Neural progenitor cell (in vitro differentiated cells): ENCODE results near the gene FBXO22. TPM values are rescaled to one million over a fixed set of nuclear protein-coding genes. Genes with fewer than 3 reads are reported as not detected.

Experiments
- DNase-seq: peaks from one replicate; pipeline ENCODE4 v3.0.0-alpha.2; 2016; ENCODE audit warnings: low spot score
- H2AFZ ChIP-seq: fragments of 200-600 bp; sonication (generic); replicated peaks from 2 replicates; pipeline ENCODE4 v1.6.1; 2016; ENCODE audit warnings: antibody characterized with exemption
- H3F3A ChIP-seq: fragments of 200-600 bp; sonication (generic); 2 replicates; pipeline ENCODE4 v1.6.1; 2016; ENCODE audit warnings: antibody characterized with exemption, low read depth
- H3K27ac ChIP-seq: fragments of 200-600 bp; sonication (generic); 2 replicates; pipeline ENCODE4 v1.5.1; 2016; ENCODE audit warnings: mild to moderate bottlenecking
- H3K27me3 ChIP-seq: fragments of 200-600 bp; sonication (generic); 2 replicates; pipeline ENCODE4 v1.6.1; 2016; ENCODE audit warnings: mild to moderate bottlenecking, moderate library complexity
- H3K36me3 ChIP-seq: fragments of 200-600 bp; sonication (generic); 2 replicates; pipeline ENCODE4 v1.5.1; 2016
- H3K4me1 ChIP-seq: fragments of 200-600 bp; sonication (generic); 2 replicates; pipeline ENCODE4 v1.6.1; 2016; ENCODE audit warnings: mixed run types
- H3K4me2 ChIP-seq: fragments of 200-600 bp; sonication (generic); 2 replicates; pipeline ENCODE4 v1.6.1; 2016
- H3K4me3 ChIP-seq: fragments of 200-600 bp; sonication (generic); 2 replicates; pipeline ENCODE4 v1.5.1; 2016
- H3K79me2 ChIP-seq: fragments of 200-600 bp; sonication (generic); 2 replicates; pipeline ENCODE4 v1.6.1; 2016; ENCODE audit warnings: low read depth
- H3K9ac ChIP-seq: fragments of 200-600 bp; sonication (generic); 2 replicates; pipeline ENCODE4 v1.6.1; 2016
- H3K9me3 ChIP-seq: fragments of 200-600 bp; sonication (generic); 2 replicates; pipeline ENCODE4 v1.5.1; 2016; ENCODE audit warnings: low read depth
- H4K20me1 ChIP-seq: fragments of 200-600 bp; sonication (generic); 2 replicates; pipeline ENCODE4 v1.6.1; 2016; ENCODE audit warnings: low read depth
- H3K27ac Mint-ChIP-seq: 3 replicates; pipeline ENCODE4 v1.8.0; 2021; ENCODE audit warnings: mixed read lengths
- H3K27me3 Mint-ChIP-seq: 2 replicates; pipeline ENCODE4 v1.8.0; 2022; ENCODE audit warnings: low read depth, mild to moderate bottlenecking, inconsistent platforms, moderate library complexity, mixed read lengths; ENCODE audit not compliant: insufficient read depth
- H3K36me3 Mint-ChIP-seq: 3 replicates; pipeline ENCODE4 v1.8.0; 2021; ENCODE audit warnings: mixed read lengths
- H3K4me1 Mint-ChIP-seq: 3 replicates; pipeline ENCODE4 v1.8.0; 2021; ENCODE audit warnings: mixed read lengths
- H3K4me3 Mint-ChIP-seq: 3 replicates; pipeline ENCODE4 v1.8.0; 2021; ENCODE audit warnings: mild to moderate bottlenecking, moderate library complexity, mixed read lengths
- H3K9me3 Mint-ChIP-seq: 3 replicates; pipeline ENCODE4 v1.8.0; 2020; ENCODE audit warnings: mixed read lengths
- CTCF ChIP-seq: fragments of 200-600 bp; sonication (generic); IDR thresholded peaks from 2 replicates; pipeline ENCODE4 v1.5.1; 2017; ENCODE audit warnings: antibody characterized with exemption, mild to moderate bottlenecking
- EZH2 ChIP-seq: fragments of 200-600 bp; sonication (generic); IDR thresholded peaks from 2 replicates; pipeline ENCODE4 v1.6.1; 2017; ENCODE audit warnings: antibody characterized with exemption, mild to moderate bottlenecking, moderate library complexity
- EZH2phosphoT487 ChIP-seq: fragments of 200-600 bp; sonication (generic); IDR thresholded peaks from 2 replicates; pipeline ENCODE4 v1.6.1; 2017; ENCODE audit warnings: antibody characterized with exemption
- total RNA-seq: library from RNA; depleted of rRNA; stranded (reverse); fragments of >200 nt; gene quantifications from 2 replicates; pipeline ENCODE4 v1.2.3, GENCODE V29; 2015; ENCODE audit warnings: low replicate concordance

Gene FBXO22
- total RNA-seq, 1 donor from 2014 or later = 70.9 TPM

DNA sequence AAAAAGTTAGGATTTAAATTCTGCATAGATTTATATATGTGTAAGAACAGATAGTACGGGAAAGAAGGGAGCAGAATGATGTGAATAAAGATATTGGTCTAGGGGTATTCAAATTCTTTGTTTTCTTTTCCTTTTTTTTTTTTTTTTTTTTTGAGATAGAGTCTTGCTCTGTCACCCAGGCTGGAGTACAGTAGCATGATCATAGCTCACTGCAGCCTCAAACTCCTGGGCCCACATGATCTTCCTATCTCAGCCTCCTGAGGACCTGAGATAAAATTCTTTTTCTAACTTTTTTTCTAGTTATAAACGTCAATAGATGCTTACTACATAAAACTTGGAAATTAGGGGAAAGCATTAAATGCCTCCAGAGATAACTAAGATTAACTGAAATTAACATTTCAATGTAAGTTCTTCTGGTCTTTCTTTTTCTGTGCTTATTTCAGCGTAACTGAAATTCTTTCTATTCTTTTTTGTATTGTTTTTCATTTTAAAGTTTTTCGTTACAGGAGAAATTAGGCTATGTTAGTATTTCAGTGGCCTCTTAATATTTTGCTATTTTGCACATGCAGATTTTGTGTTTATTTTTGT is 31.2 kb upstream of the FBXO22 start:
- H3K27ac ChIP-seq = no peak overlapping the region
- H4K20me1 ChIP-seq = peaks cover 25% of the 10 kb centered on the region
- no peak for TF ChIP-seq EZH2
- no peak for TF ChIP-seq CTCF
- no peak for TF ChIP-seq EZH2phosphoT487
- H2AFZ ChIP-seq = no peak overlapping the region
- no peaks in the 10 kb centered on the region for H3K9me3 Mint-ChIP-seq
- H3K9ac ChIP-seq = no peak overlapping the region
- H3F3A ChIP-seq = no peaks in the 10 kb centered on the region
- H3K4me3 ChIP-seq = no peak overlapping the region
- H3K27me3 Mint-ChIP-seq = no peaks in the 10 kb centered on the region
- H3K79me2 ChIP-seq = peaks cover 6% of the 10 kb centered on the region
- peaks cover 18% of the 10 kb centered on the region for H3K4me1 Mint-ChIP-seq
- DNase-seq = no peak
- no peak overlapping the region for H3K4me2 ChIP-seq
- H3K27ac Mint-ChIP-seq = no peak overlapping the region
- H3K9me3 ChIP-seq = no peaks in the 10 kb centered on the region
- H3K4me3 Mint-ChIP-seq = no peak overlapping the region
- H3K4me1 ChIP-seq = peaks cover 11% of the 10 kb centered on the region
- H3K36me3 Mint-ChIP-seq = peaks cover 23% of the 10 kb centered on the region
- no peaks in the 10 kb centered on the region for H3K36me3 ChIP-seq
- H3K27me3 ChIP-seq = no peaks in the 10 kb centered on the region

DNA sequence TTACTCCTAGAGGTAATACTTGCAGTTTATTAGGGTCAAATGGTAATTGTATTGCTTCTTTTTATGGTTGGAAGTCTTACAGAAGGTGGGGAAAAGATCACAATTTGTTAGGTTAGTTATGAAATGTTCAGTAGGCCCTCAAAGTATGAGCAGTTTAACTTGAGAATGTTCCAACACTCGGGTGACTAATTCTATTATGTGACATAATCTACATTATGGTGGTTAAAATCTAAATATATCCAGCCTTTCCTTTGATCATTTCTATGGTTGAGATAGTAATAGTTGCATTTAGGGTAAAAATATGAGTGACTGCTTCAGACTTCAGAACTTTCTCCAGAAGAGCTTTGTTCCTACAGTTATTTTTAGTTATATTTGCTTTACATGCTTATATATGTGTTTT is 19.6 kb upstream of the FBXO22 start:
- Histone ChIP-seq H3F3A (no peaks in the 10 kb centered on the region), H4K20me1 (no peaks in the 10 kb centered on the region), H3K4me1 (no peaks in the 10 kb centered on the region), H3K79me2 (no peaks in the 10 kb centered on the region), H3K36me3 (no peaks in the 10 kb centered on the region), H3K4me2 (no peak overlapping the region), H3K4me3 (no peak overlapping the region), H2AFZ (no peak overlapping the region), H3K27me3 (no peaks in the 10 kb centered on the region), H3K9ac (no peak overlapping the region), H3K27ac (no peak overlapping the region), H3K9me3 (no peaks in the 10 kb centered on the region)
- Mint-ChIP-seq H3K9me3 (no peaks in the 10 kb centered on the region), H3K27me3 (no peaks in the 10 kb centered on the region), H3K4me3 (no peak overlapping the region), H3K4me1 (no peaks in the 10 kb centered on the region), H3K27ac (no peak overlapping the region), H3K36me3 (peaks cover 22% of the 10 kb centered on the region)
- no peak for DNase-seq
- TF ChIP-seq EZH2 (no peak), CTCF (no peak), EZH2phosphoT487 (no peak)

DNA sequence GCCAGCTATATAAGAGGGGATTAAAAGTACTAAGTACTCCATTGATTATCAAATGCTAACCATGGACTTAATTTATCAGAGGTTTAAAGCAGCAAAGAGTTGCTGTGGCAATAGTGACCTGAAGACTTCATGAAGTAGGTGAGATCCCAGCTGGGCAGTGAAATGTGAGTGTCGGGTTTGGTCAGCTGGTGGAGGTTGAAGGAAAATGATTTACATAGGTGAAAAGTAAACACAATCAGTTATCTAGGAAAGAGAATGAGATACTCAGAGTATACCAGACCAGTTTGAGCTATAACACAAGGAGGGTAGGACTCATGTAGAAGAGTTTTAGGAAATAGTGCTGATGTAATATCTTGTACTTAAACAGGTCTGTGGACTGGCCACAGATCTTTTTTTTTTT is 16.5 kb upstream of the FBXO22 start:
- H3K9ac ChIP-seq = no peak overlapping the region
- H3K4me3 Mint-ChIP-seq = no peak overlapping the region
- TF ChIP-seq CTCF (no peak), EZH2phosphoT487 (no peak), EZH2 (no peak)
- H3K27ac Mint-ChIP-seq = no peak overlapping the region
- no peak overlapping the region for H3K4me2 ChIP-seq
- H3K36me3 ChIP-seq = no peaks in the 10 kb centered on the region
- H3K9me3 Mint-ChIP-seq = no peaks in the 10 kb centered on the region
- H4K20me1 ChIP-seq = no peaks in the 10 kb centered on the region
- no peaks in the 10 kb centered on the region for H3K4me1 Mint-ChIP-seq
- H3K79me2 ChIP-seq = no peaks in the 10 kb centered on the region
- H3K4me3 ChIP-seq = no peak overlapping the region
- no peaks in the 10 kb centered on the region for H3F3A ChIP-seq
- peaks cover 15% of the 10 kb centered on the region for H3K36me3 Mint-ChIP-seq
- H3K27me3 Mint-ChIP-seq = no peaks in the 10 kb centered on the region
- no peaks in the 10 kb centered on the region for H3K4me1 ChIP-seq
- no peak overlapping the region for H2AFZ ChIP-seq
- no peak for DNase-seq
- H3K27me3 ChIP-seq = no peaks in the 10 kb centered on the region
- H3K9me3 ChIP-seq = no peaks in the 10 kb centered on the region
- H3K27ac ChIP-seq = no peak overlapping the region
